WI38 (cell line): Measurements from ENCODE around the gene SLC16A8.

ENCODE experiments used
- H3K4me3 ChIP-seq: 2 replicates; pipeline ENCODE4 v1.5.1; 2011; ENCODE audit warnings: low read depth, mild to moderate bottlenecking, control low read depth, low read length
- CTCF ChIP-seq: IDR thresholded peaks from 2 replicates; pipeline ENCODE4 v1.5.1; 2012; ENCODE audit warnings: low read depth, mild to moderate bottlenecking, control low read depth, low read length

The SLC16A8 gene

GRCh38 chr22:38068641-38069371, 15.2 kb downstream of the SLC16A8 start:
- no peak for TF ChIP-seq CTCF
- H3K4me3 ChIP-seq, result no peak overlapping the region

GRCh38 chr22:38067761-38068360, 16.1 kb downstream of the SLC16A8 start:
- no peak for TF ChIP-seq CTCF
- H3K4me3 ChIP-seq, result no peak overlapping the region

GRCh38 chr22:38067028-38067415, 17.0 kb downstream of the SLC16A8 start:
- TF ChIP-seq CTCF, result no peak
- H3K4me3 ChIP-seq, result no peak overlapping the region

GRCh38 chr22:38066381-38067027, 17.5 kb downstream of the SLC16A8 start:
- H3K4me3 ChIP-seq, result no peak overlapping the region
- no peak for TF ChIP-seq CTCF

- no peak for TF ChIP-seq CTCF
- no peak overlapping the region for H3K4me3 ChIP-seq
These were observed 18.4 kb downstream of the SLC16A8 start for GRCh38 chr22:38065539-38065938.

GRCh38 chr22:38062791-38063190, 21.2 kb downstream of the SLC16A8 start:
- H3K4me3 ChIP-seq, result no peak overlapping the region
- TF ChIP-seq CTCF, result no peak
